Uterus (tissue), 2 donors: ENCODE measurements around the gene SDC1.
A peak's percentile ranks its signal among the peaks of the same experiment; 100 is the strongest.

Source experiments
- POLR2A ChIP-seq, 2 donors: fragments of 450-650 bp; IDR thresholded peaks; one replicate each; pipeline ENCODE4 v1.6.1; 2016; ENCODE audit warnings: antibody characterized with exemption in 2 of 2, mild to moderate bottlenecking in 1 of 2, moderate library complexity in 1 of 2
- TF ChIP-seq, protein P1 (sequence below), 4 experiments: fragments of 200-600 bp in 2 of 4; fragments of 450-650 bp in 2 of 4; sonication (generic) in 2 of 4; IDR thresholded peaks; one replicate each; pipeline ENCODE4 v1.5.1; 2016 to 2019; ENCODE audit warnings: antibody characterized with exemption in 4 of 4, mild to moderate bottlenecking in 2 of 4, moderate library complexity in 1 of 4

DNA sequence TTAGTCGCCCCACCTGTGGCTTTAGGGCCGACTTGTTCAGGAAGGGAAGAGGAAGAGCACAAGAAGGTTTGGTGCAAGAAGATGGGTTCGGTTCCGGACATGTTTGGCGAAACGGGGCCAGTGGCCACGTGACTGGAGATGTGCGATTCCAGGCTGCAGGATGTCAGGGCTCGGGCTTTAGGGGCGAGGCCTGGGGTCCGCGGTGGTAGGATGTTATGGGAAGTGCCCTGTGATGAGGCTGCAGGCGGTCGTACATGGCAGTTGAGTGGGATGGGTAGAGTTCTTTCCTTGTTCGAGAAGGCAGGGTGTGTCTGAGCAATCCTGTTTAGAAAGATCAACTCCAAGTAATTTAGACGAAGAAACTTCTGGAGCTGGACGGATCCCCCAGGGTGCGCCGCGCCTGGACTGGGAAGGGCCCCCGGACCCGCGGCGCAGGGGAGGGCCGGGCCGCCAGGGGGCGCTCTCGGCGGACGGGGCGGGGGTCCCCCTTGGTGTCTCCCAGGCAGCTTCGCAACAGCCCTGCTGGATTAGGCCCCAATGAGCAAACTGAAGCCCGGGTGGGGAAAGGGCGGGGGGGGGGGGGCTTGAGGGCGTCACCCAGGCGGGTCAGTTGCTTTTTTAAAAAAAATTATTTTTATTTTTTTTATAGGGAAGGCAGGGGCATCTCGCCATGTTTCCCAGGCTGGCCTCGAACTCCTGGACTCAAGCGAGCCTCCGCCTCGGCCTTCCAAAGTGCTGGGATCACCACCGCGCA is 17.2 kb upstream of the SDC1 start:
- TF ChIP-seq, protein P1, sequence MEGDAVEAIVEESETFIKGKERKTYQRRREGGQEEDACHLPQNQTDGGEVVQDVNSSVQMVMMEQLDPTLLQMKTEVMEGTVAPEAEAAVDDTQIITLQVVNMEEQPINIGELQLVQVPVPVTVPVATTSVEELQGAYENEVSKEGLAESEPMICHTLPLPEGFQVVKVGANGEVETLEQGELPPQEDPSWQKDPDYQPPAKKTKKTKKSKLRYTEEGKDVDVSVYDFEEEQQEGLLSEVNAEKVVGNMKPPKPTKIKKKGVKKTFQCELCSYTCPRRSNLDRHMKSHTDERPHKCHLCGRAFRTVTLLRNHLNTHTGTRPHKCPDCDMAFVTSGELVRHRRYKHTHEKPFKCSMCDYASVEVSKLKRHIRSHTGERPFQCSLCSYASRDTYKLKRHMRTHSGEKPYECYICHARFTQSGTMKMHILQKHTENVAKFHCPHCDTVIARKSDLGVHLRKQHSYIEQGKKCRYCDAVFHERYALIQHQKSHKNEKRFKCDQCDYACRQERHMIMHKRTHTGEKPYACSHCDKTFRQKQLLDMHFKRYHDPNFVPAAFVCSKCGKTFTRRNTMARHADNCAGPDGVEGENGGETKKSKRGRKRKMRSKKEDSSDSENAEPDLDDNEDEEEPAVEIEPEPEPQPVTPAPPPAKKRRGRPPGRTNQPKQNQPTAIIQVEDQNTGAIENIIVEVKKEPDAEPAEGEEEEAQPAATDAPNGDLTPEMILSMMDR (IDR thresholded peaks at IDR 0.05) = peak in 1 of 4 experiments; percentile 21
- TF ChIP-seq POLR2A (IDR thresholded peaks at IDR 0.05) = no peak
